K562 (cell line): Measurements from ENCODE around the gene TIA1. TPM values are rescaled to one million over a fixed set of nuclear protein-coding genes. Genes with fewer than 3 reads are reported as not detected.

Experiments used
- ARID3B ChIP-seq: fragments of 250-450 bp; sonication (Bioruptor Pico); IDR thresholded peaks from 2 replicates; pipeline ENCODE4 v1.4.0; 2020; ENCODE audit warnings: borderline replicate concordance
- CTBP1 ChIP-seq: fragments of 450-650 bp; IDR thresholded peaks from 2 replicates; pipeline ENCODE4 v1.6.1; 2016; ENCODE audit warnings: borderline replicate concordance
- DMBX1 ChIP-seq: fragments of 250-450 bp; sonication (Bioruptor Pico); IDR thresholded peaks from 2 replicates; pipeline ENCODE4 v1.8.0; 2022; ENCODE audit warnings: inconsistent platforms, mild to moderate bottlenecking, moderate library complexity, borderline replicate concordance
- FOXJ3 ChIP-seq: sonication (generic); formaldehyde crosslinking; IDR thresholded peaks from 2 replicates; pipeline ENCODE4 v1.4.0; 2020; ENCODE audit warnings: mild to moderate bottlenecking, missing genetic modification reagents
- NRF1 ChIP-seq, 2 experiments: fragments of 450-650 bp; IDR thresholded peaks in 1 of 2; conservative IDR thresholded peaks in 1 of 2; 2 replicates each; pipeline ENCODE4 v1.6.1; 2014; ENCODE audit warnings: mild to moderate bottlenecking in 2 of 2
- SMARCE1 ChIP-seq: fragments of 450-650 bp; IDR thresholded peaks from 2 replicates; pipeline ENCODE4 v1.7.1; 2016; ENCODE audit warnings: mild to moderate bottlenecking
- SP2 ChIP-seq: IDR thresholded peaks from 2 replicates; pipeline ENCODE4 v1.6.1; 2011; ENCODE audit warnings: mild to moderate bottlenecking, low read depth, low read length, moderate library complexity; ENCODE audit not compliant: poor library complexity, severe bottlenecking; ENCODE audit errors: extremely low read depth
- ZNF407 ChIP-seq: fragments of 450-650 bp; IDR thresholded peaks from 2 replicates; pipeline ENCODE4 v1.6.1; 2016; ENCODE audit warnings: low read depth
- ZNF76 ChIP-seq: fragments of 250-450 bp; sonication (Bioruptor Pico); IDR thresholded peaks from 2 replicates; pipeline ENCODE4 v1.4.0; 2020; ENCODE audit warnings: mild to moderate bottlenecking, moderate library complexity, borderline replicate concordance
- polyA plus RNA-seq, 8 experiments: library from polyadenylated mRNA; depleted of rRNA in 4 of 8; stranded (reverse) in 5 of 8; unstranded in 3 of 8; fragments of >200 nt; fragmentation: Nextera tagmentation in 2 of 8; fragmentation: Illumina TruSeq in 1 of 8; extraction: Ambion mirVana in 2 of 8; extraction: Trizol in 1 of 8; gene quantifications; 2 replicates each; pipeline versions ENCODE4 v1.2.1 to v1.2.3, GENCODE V29; 2011 to 2014; ENCODE audit warnings: inconsistent platforms in 1 of 8, missing spikeins in 1 of 8
- total RNA-seq, 7 experiments: library from RNA; depleted of rRNA in 6 of 7; stranded (reverse); fragments of >200 nt in 6 of 7; fragmentation: Illumina TruSeq in 2 of 7; extraction: Trizol in 2 of 7; gene quantifications; 2 replicates each; pipeline versions ENCODE4 v1.2.1 to v1.2.3, GENCODE V29; 2011 to 2021; ENCODE audit warnings: low replicate concordance in 1 of 7

The TIA1 gene
- total and polyA plus RNA-seq, 9 of the 15 experiments (the other 6 are each of a cell fraction or from before 2014, with no cell fraction given) = 25.3 to 129 (median 79.6) TPM

- TF ChIP-seq ZNF407 (no peak), FOXJ3 (CRISPR knock-in tag) (no peak), NRF1 (conservative IDR thresholded peaks at IDR 0.05 in 1 of 2, IDR thresholded peaks at IDR 0.05 in 1 of 2) (no peak), CTBP1 (no peak), ZNF76 (CRISPR knock-in tag) (no peak), ARID3B (CRISPR knock-in tag) (no peak), SP2 (no peak), SMARCE1 (peak; percentile 35; the same call in 1 of the 2 replicates), DMBX1 (CRISPR knock-in tag) (no peak)
Observed at GRCh38 chr2:70188460-70188859, 60.0 kb downstream of the TIA1 start (continued).
